ENCODE results near the gene ESYT2. TPM values are rescaled to one million over a fixed set of nuclear protein-coding genes. Genes with fewer than 3 reads are reported as not detected.

The ESYT2 gene
- polyA plus RNA-seq, 3 donors, result 14.0 to 24.1 (median 22.0) TPM

- Histone ChIP-seq H3K9ac (ENCODE audit: insufficient read depth, low read length, poor library complexity, severe bottlenecking) (no peak overlapping the region), H3K4me3 (replicated peaks in 1 of 3; ENCODE audit: low read depth in 2 of 3, low read length in 3 of 3) (no peak overlapping the region), H3K79me2 (ENCODE audit: insufficient read depth, low read length) (peaks cover 14% of the 10 kb centered on the region), H3K4me2 (replicated peaks; ENCODE audit: extremely low read depth, low read length, poor library complexity, severe bottlenecking) (no peak overlapping the region), H3K9me3 (replicated peaks in 1 of 2; ENCODE audit: control insufficient read depth in 1 of 2, insufficient read depth in 1 of 2, low read length in 2 of 2) (no peaks in the 10 kb centered on the region), H3K27ac (ENCODE audit: low read depth in 1 of 2, low read length in 2 of 2) (peak overlapping the region in 1 of 2 donors; percentile 50), H4K20me1 (ENCODE audit: insufficient read depth, low read length) (no peaks in the 10 kb centered on the region), H3K36me3 (replicated peaks in 1 of 2; ENCODE audit: control insufficient read depth in 1 of 2, insufficient read depth in 2 of 2, low read length in 2 of 2) (peaks cover 46 to 87% of the 10 kb centered on the region in 2 donors), H3K27me3 (ENCODE audit: control insufficient read depth in 2 of 2, insufficient read depth in 2 of 2, low read length in 2 of 2) (no peaks in the 10 kb centered on the region), H3K4me1 (ENCODE audit: control insufficient read depth in 1 of 2, insufficient read depth in 2 of 2, low read length in 2 of 2) (no peaks in the 10 kb centered on the region), H2AFZ (ENCODE audit: insufficient read depth, low read depth, low read length, poor library complexity, severe bottlenecking) (no peak overlapping the region)
- 100% methylated on average over 1 of the region's 5 CpGs for WGBS (ENCODE audit: insufficient coverage)
- Mint-ChIP-seq H3K9me3 (peaks cover 0 to 1% (median 0%) of the 10 kb centered on the region in 7 donors), H3K36me3 (peaks cover 40 to 54% of the 10 kb centered on the region in 2 donors), H3K4me1 (no peaks in the 10 kb centered on the region), H3K27me3 (ENCODE audit: low read depth in 3 of 3) (no peaks in the 10 kb centered on the region), H3K27ac (peak overlapping the region in 1 of 7 donors; percentile 34), H3K4me3 (no peak overlapping the region)
- no peak for DNase-seq
- no peak for TF ChIP-seq CTCF (IDR thresholded peaks at IDR 0.05)
- intact Hi-C loops (cut with micrococcal nuclease), result no loop called here
Measured at GRCh38 chr7:158774952-158775351, 54.4 kb downstream of the ESYT2 start.

DNA sequence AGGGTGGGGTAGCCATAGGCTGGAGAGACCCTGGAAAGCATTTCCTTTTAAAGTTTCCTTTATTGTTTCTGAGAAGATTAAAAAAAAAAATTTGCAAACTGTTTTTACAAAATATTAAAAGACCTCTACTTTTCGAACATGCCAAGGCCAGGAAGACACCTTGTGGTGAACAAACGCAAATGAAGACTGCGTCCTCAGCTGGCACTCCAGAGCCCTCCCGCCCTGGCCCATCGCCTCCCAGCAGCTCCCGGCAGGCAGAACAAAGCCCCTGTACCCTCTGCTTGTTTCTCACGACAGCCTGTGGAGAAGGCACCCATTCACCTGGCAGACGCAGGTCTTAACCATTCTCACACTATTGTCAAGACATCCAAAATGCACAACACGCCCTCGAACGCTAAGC is 56.4 kb downstream of the ESYT2 start:
- H3K9me3 ChIP-seq (replicated peaks in 1 of 2; ENCODE audit: control insufficient read depth in 1 of 2, insufficient read depth in 1 of 2, low read length in 2 of 2), result no peaks in the 10 kb centered on the region
- DNase-seq, result no peak
- Mint-ChIP-seq H3K36me3 (peaks cover 41 to 53% of the 10 kb centered on the region in 2 donors), H3K4me3 (no peak overlapping the region), H3K27ac (peak overlapping the region in 2 of 7 donors; percentile 13 to 16), H3K27me3 (ENCODE audit: low read depth in 3 of 3) (no peaks in the 10 kb centered on the region), H3K4me1 (no peaks in the 10 kb centered on the region), H3K9me3 (peaks cover 0 to 1% (median 0%) of the 10 kb centered on the region in 7 donors)
- H3K27ac ChIP-seq (ENCODE audit: low read depth in 1 of 2, low read length in 2 of 2), result no peak overlapping the region
- H3K79me2 ChIP-seq (ENCODE audit: insufficient read depth, low read length), result peaks cover 7% of the 10 kb centered on the region
- H3K27me3 ChIP-seq (ENCODE audit: control insufficient read depth in 2 of 2, insufficient read depth in 2 of 2, low read length in 2 of 2), result no peaks in the 10 kb centered on the region
- intact Hi-C loops (cut with micrococcal nuclease), result no loop called here
- H4K20me1 ChIP-seq (ENCODE audit: insufficient read depth, low read length), result no peaks in the 10 kb centered on the region
- H2AFZ ChIP-seq (ENCODE audit: insufficient read depth, low read depth, low read length, poor library complexity, severe bottlenecking), result no peak overlapping the region
- no peak overlapping the region for H3K4me3 ChIP-seq (replicated peaks in 1 of 3; ENCODE audit: low read depth in 2 of 3, low read length in 3 of 3)
- H3K4me1 ChIP-seq (ENCODE audit: control insufficient read depth in 1 of 2, insufficient read depth in 2 of 2, low read length in 2 of 2), result no peaks in the 10 kb centered on the region
- H3K4me2 ChIP-seq (replicated peaks; ENCODE audit: extremely low read depth, low read length, poor library complexity, severe bottlenecking), result no peak overlapping the region
- H3K36me3 ChIP-seq (replicated peaks in 1 of 2; ENCODE audit: control insufficient read depth in 1 of 2, insufficient read depth in 2 of 2, low read length in 2 of 2), result peaks cover 44 to 82% of the 10 kb centered on the region in 2 donors
- no peak for TF ChIP-seq CTCF (IDR thresholded peaks at IDR 0.05)
- no peak overlapping the region for H3K9ac ChIP-seq (ENCODE audit: insufficient read depth, low read length, poor library complexity, severe bottlenecking)
- WGBS (ENCODE audit: insufficient coverage), result 96% methylated on average over 11 of the region's 11 CpGs

Measured in CD14-positive monocyte (primary cell).